Pericardium fibroblast (primary cell): ENCODE measurements around the gene SMIM3. TPM values are rescaled to one million over a fixed set of nuclear protein-coding genes. Genes with fewer than 3 reads are reported as not detected.

Experiments
- total RNA-seq: library from RNA; depleted of rRNA; stranded (reverse); fragments of >200 nt; gene quantifications from 2 replicates; pipeline ENCODE4 v1.2.3, GENCODE V29; 2015

Gene SMIM3
- total RNA-seq, result 27.2 and 43.3 TPM in 2 replicates

GRCh38 chr5:150778517-150779396, at the start of gene SMIM3:
Gene SMIM3 (plus strand): TSS chr5:150778757. CDS start chr5:150795441, 16,684 bp downstream.

GRCh38 chr5:150758531-150759333, 19.8 kb upstream of the SMIM3 start, which contains the start of gene DCTN4:
Gene DCTN4 (minus strand): TSS chr5:150759017. CDS start chr5:150758993, 24 bp downstream.

GRCh38 chr5:150846308-150846653, 67.7 kb downstream of the SMIM3 start, which contains the start of gene IRGM:
Gene IRGM (plus strand): TSS chr5:150846521. CDS start chr5:150848124, 1,603 bp downstream.

Other genes with a start within 250 kb of the SMIM3 start
- 2.6 and 13.5 TPM in 2 replicates for gene SYNPO, start 138.1 kb upstream of the SMIM3 start, total RNA-seq
- gene MYOZ3, start 117.5 kb upstream of the SMIM3 start, total RNA-seq, result 0.12 and 0.34 TPM in 2 replicates
- 28.6 and 29.6 TPM in 2 replicates for gene RBM22, start 77.7 kb upstream of the SMIM3 start, total RNA-seq
- gene DCTN4, start 19.7 kb upstream of the SMIM3 start, total RNA-seq, result 35.8 and 36.0 TPM in 2 replicates
- gene IRGM, start 67.8 kb downstream of the SMIM3 start, total RNA-seq, result not detected in 2 replicates
- gene ZNF300, start 126.2 kb downstream of the SMIM3 start, total RNA-seq, result 2.6 and 4.6 TPM in 2 replicates
- 106 and 133 TPM in 2 replicates for gene GPX3, start 241.8 kb downstream of the SMIM3 start, total RNA-seq